CD4-positive, alpha-beta T cell treated with Interleukin-2 at 100 ng/mL for 4 hours (primary cell): ENCODE data around the gene ARMH1.
"Not testable (repeated sequence)": the region's sequence is repeated elsewhere in the genome, so short reads cannot be mapped to it uniquely, and the experiment has no call there.

ENCODE experiments used
- DNase-seq: peaks from one replicate; pipeline ENCODE4 v3.0.0-alpha.2; 2020; ENCODE audit warnings: low spot score

Gene ARMH1

DNA sequence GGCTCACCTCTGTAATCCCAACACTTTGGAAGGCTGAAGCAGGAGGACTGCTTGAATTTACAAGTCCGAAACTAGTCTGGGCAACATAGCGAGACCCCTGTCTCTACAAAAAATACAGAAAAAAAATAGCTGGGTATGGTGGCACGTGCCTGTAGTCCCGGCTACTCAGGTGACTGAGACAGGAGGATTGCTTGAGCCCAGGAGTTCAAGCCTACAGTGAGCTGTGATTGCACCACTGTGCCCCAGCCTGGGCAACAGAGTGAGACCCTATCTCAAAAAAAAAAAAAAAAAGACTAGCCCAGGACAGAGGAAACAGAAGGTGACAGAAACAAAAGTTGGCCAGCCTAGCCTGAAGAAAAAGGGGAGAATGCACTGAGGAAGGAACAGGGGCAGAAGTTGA, 21.2 kb downstream of the ARMH1 start:
- DNase-seq: no peak

DNA sequence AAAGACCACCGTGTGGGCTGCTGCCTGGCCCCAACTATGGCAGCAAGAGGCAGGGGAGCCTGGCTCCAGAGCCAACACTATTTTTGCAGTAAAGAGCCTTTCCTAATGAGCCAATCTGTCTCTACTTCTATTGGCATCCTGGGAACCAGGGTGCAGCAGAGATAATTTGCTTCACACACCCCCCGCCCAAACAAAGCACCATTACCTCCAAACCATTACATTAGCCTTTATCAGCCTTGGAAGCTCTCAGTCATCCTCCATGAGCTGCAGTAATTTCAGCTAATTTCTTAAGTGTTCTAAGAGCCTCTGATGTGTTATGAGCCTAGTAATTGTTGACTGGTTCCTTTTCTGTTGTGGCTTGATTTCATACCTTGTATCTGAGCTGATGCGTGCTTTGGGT, 21.6 kb downstream of the ARMH1 start:
- no peak for DNase-seq

DNA sequence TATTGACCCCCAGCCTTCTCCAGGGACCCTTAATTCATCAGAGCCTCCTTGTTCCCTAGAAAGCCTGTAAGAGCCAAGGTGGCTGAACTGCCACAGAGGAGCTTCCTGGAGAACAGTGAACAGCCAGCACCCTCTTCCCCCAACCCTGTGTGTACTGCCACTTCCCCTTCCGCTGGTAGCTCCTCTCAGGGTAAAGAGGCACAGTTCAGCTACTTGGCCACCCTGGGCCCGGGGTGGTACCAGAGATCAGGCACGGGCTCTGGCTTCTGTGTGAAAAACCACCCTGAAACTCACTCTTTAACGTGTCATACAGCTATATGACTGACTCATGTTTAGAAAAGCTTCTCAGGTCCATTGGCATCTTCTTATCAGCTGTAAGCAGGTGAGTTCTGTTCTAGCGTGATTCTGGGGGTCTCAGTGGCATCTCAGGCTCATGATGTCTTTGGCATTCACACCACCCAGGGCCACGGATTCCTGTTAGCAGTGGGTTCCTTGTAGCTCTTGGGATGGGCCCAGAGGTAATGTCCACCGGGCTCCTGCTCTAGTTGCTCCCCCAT, 22.4 kb downstream of the ARMH1 start:
- DNase-seq: peak; percentile 32

GRCh38 chr1:44698138-44698537, 23.6 kb downstream of the ARMH1 start:
- DNase-seq: no peak

DNA sequence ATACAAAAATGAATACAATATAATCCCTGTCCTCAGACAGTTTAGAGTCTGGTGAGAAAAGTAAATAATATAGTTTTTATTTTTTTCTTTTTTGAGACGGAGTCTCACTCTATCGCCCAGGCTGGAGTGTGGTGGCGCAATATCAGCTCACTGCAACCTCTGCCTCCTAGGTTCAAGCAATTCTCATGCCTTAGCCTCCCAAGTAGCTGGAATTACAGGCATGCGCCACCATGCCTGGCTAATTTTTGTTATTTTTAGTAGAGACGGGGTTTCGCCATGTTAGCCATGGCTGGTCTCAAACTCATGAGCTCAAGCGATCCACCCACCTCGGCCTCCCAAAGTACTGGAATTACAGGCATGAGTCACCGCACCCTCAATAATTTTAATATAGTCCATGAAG, 24.9 kb downstream of the ARMH1 start:
- DNase-seq: not testable (repeated sequence)

GRCh38 chr1:44700573-44700972, 26.1 kb downstream of the ARMH1 start:
- no peak for DNase-seq

- DNase-seq: no peak
Observed at GRCh38 chr1:44701141-44701573, 26.6 kb downstream of the ARMH1 start.

- DNase-seq: no peak
Observed at GRCh38 chr1:44705470-44705869, 31.0 kb downstream of the ARMH1 start.

DNA sequence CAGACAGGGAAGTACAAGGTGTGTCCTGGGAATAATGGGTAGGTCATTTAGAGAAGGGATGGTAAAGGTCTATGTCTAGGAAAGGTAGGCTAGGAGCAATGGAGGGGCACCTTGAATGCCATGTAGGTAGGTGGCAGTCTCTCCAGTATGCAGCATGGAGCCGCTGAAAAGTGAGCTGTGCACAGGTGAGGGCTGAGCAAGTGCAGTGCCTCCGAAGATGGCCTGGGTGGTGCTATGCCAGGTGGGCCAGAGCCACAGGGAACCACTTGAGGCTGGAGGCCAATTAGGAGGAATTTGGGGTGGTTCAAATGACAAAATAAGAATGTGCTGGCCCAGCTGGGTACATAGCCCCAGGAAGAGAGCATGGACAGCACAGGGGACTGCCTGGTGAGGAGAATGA, 31.4 kb downstream of the ARMH1 start:
- DNase-seq: no peak

- DNase-seq: no peak
Observed at GRCh38 chr1:44707112-44707881, 32.8 kb downstream of the ARMH1 start.

GRCh38 chr1:44707959-44708831, 33.7 kb downstream of the ARMH1 start:
- peak; percentile 65 for DNase-seq

DNA sequence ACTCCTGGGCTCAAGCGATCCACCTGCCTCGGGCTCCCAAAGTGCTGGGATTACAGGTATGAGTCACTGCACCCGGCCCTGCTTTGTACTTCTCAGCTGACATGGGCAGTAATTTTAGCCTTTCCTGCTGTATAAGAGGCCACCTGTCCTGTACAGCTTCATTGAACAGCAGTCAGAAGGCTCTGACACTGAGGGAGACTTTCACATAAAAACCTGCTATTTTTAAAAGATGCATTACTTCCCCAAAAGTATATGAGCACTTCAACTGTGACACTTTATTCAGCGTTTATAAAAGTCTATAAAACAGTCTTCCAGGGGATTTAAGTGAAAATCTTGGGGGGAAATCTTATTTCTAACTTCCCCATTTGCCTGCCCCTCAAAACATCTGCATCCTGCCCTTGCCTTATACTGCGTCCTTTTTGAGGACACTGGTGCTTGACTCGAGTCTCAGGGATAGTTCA, 38.8 kb downstream of the ARMH1 start:
- no peak for DNase-seq

GRCh38 chr1:44714532-44714931, 40.0 kb downstream of the ARMH1 start:
- DNase-seq: no peak

DNA sequence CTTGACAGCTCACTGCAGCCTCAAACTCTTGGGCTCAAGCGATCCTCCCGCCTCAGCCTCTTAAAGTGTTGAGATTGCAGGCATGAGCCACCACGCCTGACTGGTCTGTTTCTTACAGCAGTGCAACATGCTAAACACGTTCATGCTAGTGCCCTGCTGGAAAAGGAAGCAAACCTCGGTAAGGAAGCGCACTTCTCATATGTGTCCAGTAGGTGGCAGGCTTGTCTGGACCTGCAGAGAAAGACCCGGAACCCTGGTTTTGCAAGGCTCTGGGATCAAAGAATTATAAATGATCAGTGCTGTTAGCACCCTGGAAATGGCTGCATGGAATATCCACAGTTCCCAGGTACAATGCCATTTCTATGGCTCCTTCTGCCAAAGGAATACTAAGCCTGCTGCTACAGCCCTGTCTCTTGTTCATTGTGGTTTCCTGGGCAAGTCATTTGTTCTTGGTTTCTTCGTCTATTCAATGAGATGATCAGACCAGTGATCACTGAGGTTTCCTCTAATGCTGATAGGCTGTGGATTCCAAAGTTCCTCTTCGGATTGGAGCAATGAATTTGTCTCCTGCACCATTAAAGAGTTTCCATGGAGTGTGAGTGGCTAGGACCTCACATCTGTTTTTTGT, 40.5 kb downstream of the ARMH1 start:
- peak; percentile 81 for DNase-seq

DNA sequence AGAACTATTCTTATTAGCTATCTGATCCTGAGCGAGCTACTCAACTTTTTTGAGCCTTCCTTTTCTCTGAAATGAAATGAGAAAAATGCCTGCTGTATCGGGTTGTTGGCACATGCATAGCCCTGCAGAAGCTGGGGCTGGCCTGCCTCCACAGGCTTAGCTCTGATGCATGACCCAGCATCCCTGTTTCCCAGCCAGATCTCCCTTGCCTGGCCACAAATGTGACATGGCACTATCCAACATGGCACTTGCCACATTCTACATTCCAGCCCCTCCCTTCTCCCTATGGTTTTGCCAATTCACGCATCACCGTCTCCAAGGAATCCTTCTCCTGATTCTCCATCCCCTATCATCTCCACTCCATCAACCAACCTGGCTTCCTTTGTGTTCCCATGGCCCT, 42.6 kb downstream of the ARMH1 start:
- DNase-seq: no peak

- no peak for DNase-seq
Observed at GRCh38 chr1:44717653-44718052, 43.1 kb downstream of the ARMH1 start.

- DNase-seq: no peak
Observed at GRCh38 chr1:44718091-44718490, 43.6 kb downstream of the ARMH1 start.

GRCh38 chr1:44719318-44719717, 44.8 kb downstream of the ARMH1 start:
- no peak for DNase-seq

GRCh38 chr1:44720281-44720680, 45.8 kb downstream of the ARMH1 start:
- no peak for DNase-seq

- DNase-seq: peak; percentile 80
Observed at GRCh38 chr1:44721485-44722361, 47.2 kb downstream of the ARMH1 start.

GRCh38 chr1:44723064-44723463, 48.5 kb downstream of the ARMH1 start:
- no peak for DNase-seq
